GM13976 (cell line): Measurements from ENCODE around the gene ZCCHC2.

Source experiments
- DNase-seq: peaks from one replicate; pipeline ENCODE4 v3.0.0; 2012; ENCODE audit warnings: low spot score
- CTCF ChIP-seq: IDR thresholded peaks from 2 replicates; pipeline ENCODE4 v1.5.1; 2012; ENCODE audit warnings: borderline replicate concordance, mild to moderate bottlenecking; ENCODE audit not compliant: insufficient read depth; ENCODE audit errors: extremely low read depth, missing control alignments, control extremely low read depth
- in situ Hi-C: fragments of 300-500 bp; cut with MboI; formaldehyde crosslinking; loops from one replicate; pipeline ENCODE4 v1.12.0; 2022; ENCODE audit warnings: low sequenced_read_pairs, mixed read lengths, inconsistent platforms; ENCODE audit not compliant: unreplicated experiment

The ZCCHC2 gene

GRCh38 chr18:62545098-62545497, 22.3 kb downstream of the ZCCHC2 start:
- DNase-seq: no peak
- no peak for TF ChIP-seq CTCF
- in situ Hi-C loops: no loop called here

DNA sequence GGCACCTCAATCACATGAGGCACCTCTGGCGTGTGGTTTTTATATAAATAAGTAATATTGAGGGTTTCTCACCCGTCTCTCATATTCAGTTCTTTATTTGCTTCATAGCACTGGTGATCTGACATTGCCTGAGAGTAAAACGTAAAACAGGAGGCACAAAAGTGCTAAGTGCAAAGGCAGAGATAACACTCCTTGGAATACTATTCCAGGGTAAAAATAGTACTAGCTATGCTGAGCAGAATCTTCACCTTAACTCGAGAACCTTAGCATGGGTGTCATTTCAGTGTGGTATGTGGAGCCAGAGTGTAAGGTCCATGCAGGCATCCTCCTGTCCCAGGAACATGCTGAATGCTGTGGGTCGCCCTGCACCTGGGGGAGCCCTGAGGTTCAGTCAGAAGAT, 26.9 kb downstream of the ZCCHC2 start:
- no peak for TF ChIP-seq CTCF
- in situ Hi-C loops: loop anchor here (25.0 kb wide), 1 partner anchor 362 kb away; the partner anchor contains the start of genes PIGN and RELCH
- DNase-seq: no peak

- DNase-seq: no peak
- in situ Hi-C loops: loop anchor here (25.0 kb wide), 1 partner anchor 363 kb away; the partner anchor contains the start of genes PIGN and RELCH
- TF ChIP-seq CTCF: no peak
These were observed 27.9 kb downstream of the ZCCHC2 start for GRCh38 chr18:62550746-62551145.

DNA sequence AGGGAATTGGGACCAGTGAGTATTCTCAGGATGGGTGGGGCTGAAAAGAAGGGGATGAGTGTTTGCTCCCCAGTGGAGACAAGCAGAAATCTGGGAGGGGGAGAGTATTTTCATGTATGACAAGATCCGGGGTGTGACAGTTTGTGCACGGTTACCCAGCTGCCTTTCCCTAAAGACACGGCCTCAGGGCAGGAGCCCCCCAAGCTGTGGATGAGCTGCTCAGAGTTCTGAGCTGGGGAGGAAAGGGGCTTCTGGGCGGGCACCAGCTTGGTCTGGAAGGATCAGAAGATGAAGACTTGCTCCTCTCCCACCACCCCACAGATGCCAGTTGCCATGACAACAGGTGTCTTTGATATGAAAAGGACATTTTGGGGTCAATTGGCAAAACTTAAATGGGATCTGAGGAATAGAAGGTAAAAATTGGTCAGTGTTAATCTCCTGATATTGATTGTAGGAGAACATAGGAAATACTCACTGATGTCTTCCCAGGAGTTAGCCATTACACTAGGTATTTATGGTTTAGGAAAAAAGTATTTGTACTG, 29.2 kb downstream of the ZCCHC2 start:
- no peak for DNase-seq
- TF ChIP-seq CTCF: no peak
- in situ Hi-C loops: loop anchor here (25.0 kb wide), 1 partner anchor 365 kb away; the partner anchor contains the start of genes PIGN and RELCH

- TF ChIP-seq CTCF: no peak
- DNase-seq: no peak
- in situ Hi-C loops: loop anchor here (25.0 kb wide), 1 partner anchor 367 kb away; the partner anchor contains the start of genes PIGN and RELCH
These were observed 31.4 kb downstream of the ZCCHC2 start for GRCh38 chr18:62554061-62554815.

GRCh38 chr18:62555135-62555534, 32.3 kb downstream of the ZCCHC2 start:
- no peak for DNase-seq
- in situ Hi-C loops: loop anchor here (25.0 kb wide), 1 partner anchor 368 kb away; the partner anchor contains the start of genes PIGN and RELCH
- no peak for TF ChIP-seq CTCF
